MM.1S (cell line): ENCODE results near the gene PALD1.

Experiments used
- DNase-seq: peaks from one replicate; pipeline ENCODE4 v3.0.0-alpha.2; 2015
- H2AFZ ChIP-seq: fragments of 300-600 bp; sonication (generic); 2 replicates; pipeline ENCODE4 v1.6.0; 2016; ENCODE audit warnings: antibody characterized with exemption, low read length
- H3F3A ChIP-seq: fragments of 300-600 bp; sonication (generic); 2 replicates; pipeline ENCODE4 v1.6.1; 2016; ENCODE audit warnings: mild to moderate bottlenecking, antibody characterized with exemption, low read length, moderate library complexity, mixed read lengths; ENCODE audit not compliant: insufficient read depth
- H3K27ac ChIP-seq: fragments of 300-600 bp; sonication (generic); 2 replicates; pipeline ENCODE4 v1.5.1; 2016; ENCODE audit warnings: mild to moderate bottlenecking, low read length
- H3K27me3 ChIP-seq: fragments of 300-600 bp; sonication (generic); replicated peaks from 2 replicates; pipeline ENCODE4 v1.6.0; 2016; ENCODE audit warnings: low read length; ENCODE audit not compliant: insufficient read depth
- H3K36me3 ChIP-seq: fragments of 300-600 bp; sonication (generic); replicated peaks from 2 replicates; pipeline ENCODE4 v1.6.1; 2016; ENCODE audit warnings: mild to moderate bottlenecking, low read length, mixed read lengths; ENCODE audit not compliant: insufficient read depth
- H3K4me1 ChIP-seq: fragments of 300-600 bp; sonication (generic); 2 replicates; pipeline ENCODE4 v1.6.1; 2016; ENCODE audit warnings: low read length, mixed read lengths
- H3K4me2 ChIP-seq: fragments of 300-600 bp; sonication (generic); 2 replicates; pipeline ENCODE4 v1.6.0; 2016; ENCODE audit warnings: low read depth, low read length
- H3K4me3 ChIP-seq: fragments of 300-600 bp; sonication (generic); 2 replicates; pipeline ENCODE4 v1.5.1; 2016; ENCODE audit warnings: low read length, mixed read lengths
- H3K79me2 ChIP-seq: fragments of 300-600 bp; sonication (generic); 2 replicates; pipeline ENCODE4 v1.6.1; 2016; ENCODE audit warnings: mixed run types, low read length, mixed read lengths
- H3K9ac ChIP-seq: fragments of 300-600 bp; sonication (generic); 2 replicates; pipeline ENCODE4 v1.6.1; 2016; ENCODE audit warnings: low read length, mixed read lengths
- H3K9me2 ChIP-seq: fragments of 300-600 bp; sonication (generic); replicated peaks from 2 replicates; pipeline ENCODE4 v1.6.1; 2016; ENCODE audit warnings: mild to moderate bottlenecking, low read length, mixed read lengths; ENCODE audit not compliant: insufficient read depth
- H3K9me3 ChIP-seq: fragments of 300-600 bp; sonication (generic); replicated peaks from 2 replicates; pipeline ENCODE4 v1.6.1; 2016; ENCODE audit warnings: mild to moderate bottlenecking, low read length, mixed read lengths; ENCODE audit not compliant: insufficient read depth
- H4K20me1 ChIP-seq: fragments of 300-600 bp; sonication (generic); 2 replicates; pipeline ENCODE4 v1.6.1; 2016; ENCODE audit warnings: mild to moderate bottlenecking, low read length, moderate library complexity, mixed read lengths; ENCODE audit not compliant: insufficient read depth
- CTCF ChIP-seq: fragments of 300-600 bp; sonication (generic); IDR thresholded peaks from 2 replicates; pipeline ENCODE4 v1.5.1; 2016; ENCODE audit warnings: antibody characterized with exemption, low read length, mixed read lengths
- EZH2 ChIP-seq: fragments of 300-600 bp; sonication (generic); optimal IDR thresholded peaks from 2 replicates; pipeline ENCODE3; 2017; ENCODE audit warnings: low read depth, mild to moderate bottlenecking, antibody characterized with exemption, low read length, mixed read lengths
- EZH2phosphoT487 ChIP-seq: fragments of 300-600 bp; sonication (generic); IDR thresholded peaks from 2 replicates; pipeline ENCODE4 v1.6.1; 2018; ENCODE audit warnings: antibody characterized with exemption, low read length

The PALD1 gene

DNA sequence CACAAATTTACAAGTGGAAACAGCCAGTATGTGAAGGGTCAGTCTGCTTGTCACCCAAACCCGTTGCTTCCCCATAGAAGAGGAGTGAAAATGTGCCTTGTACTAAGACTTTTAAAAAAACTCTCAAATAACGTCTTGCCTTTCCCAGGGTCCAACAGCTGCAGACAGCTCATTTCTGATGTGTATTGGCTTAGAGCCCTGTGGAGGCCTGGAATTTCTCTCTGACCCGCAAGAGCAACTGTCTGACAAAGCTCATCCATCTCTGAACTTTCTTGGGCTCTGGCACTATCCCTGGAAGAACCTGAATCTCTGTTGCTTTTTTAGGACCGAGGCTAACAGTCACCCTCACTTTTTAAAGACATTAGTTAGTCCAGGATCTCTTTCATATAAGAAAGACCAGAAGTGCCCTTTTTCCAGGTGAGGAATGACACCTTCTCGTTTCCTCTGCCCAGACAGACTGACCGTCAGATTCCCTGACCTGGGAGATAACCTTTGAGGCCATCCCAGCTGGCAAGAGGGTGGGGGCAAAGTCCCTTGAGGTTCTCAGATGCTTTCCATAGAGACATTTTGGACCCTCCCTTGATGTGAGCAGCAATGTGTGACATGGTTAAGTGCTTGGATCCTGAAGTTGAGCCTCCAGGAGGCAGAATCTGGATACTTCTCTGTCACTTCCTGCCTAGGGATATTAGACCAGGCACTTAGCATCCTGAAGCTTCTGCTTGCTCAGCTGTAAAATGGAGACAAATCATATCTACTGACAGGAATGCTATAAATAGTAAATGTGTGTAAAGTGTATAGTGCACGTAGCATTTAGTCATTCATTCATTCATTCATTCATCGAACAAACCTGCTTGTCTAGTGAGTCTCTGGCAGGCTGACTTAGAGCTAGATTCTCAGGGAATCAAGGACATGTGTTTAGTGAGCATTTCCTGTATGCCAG lies 32.6 kb upstream of the PALD1 start:
- Histone ChIP-seq H3K27me3 (peaks cover 11% of the 10 kb centered on the region), H3K4me2 (no peak overlapping the region), H3K9ac (no peak overlapping the region), H4K20me1 (no peaks in the 10 kb centered on the region), H2AFZ (no peak overlapping the region), H3K4me3 (no peak overlapping the region), H3K4me1 (no peaks in the 10 kb centered on the region), H3K27ac (no peak overlapping the region), H3F3A (no peaks in the 10 kb centered on the region), H3K36me3 (no peaks in the 10 kb centered on the region), H3K79me2 (no peaks in the 10 kb centered on the region), H3K9me2 (no peaks in the 10 kb centered on the region), H3K9me3 (no peaks in the 10 kb centered on the region)
- no peak for DNase-seq
- TF ChIP-seq EZH2, result no peak
- TF ChIP-seq CTCF, result no peak
- TF ChIP-seq EZH2phosphoT487, result no peak

- H3K4me2 ChIP-seq, result no peak overlapping the region
Measured at GRCh38 chr10:70448236-70448635, 30.3 kb upstream of the PALD1 start.

GRCh38 chr10:70455213-70455630 lies 23.3 kb upstream of the PALD1 start:
- Histone ChIP-seq H3K27me3 (no peaks in the 10 kb centered on the region), H2AFZ (no peak overlapping the region), H3K9ac (no peak overlapping the region), H3K79me2 (no peaks in the 10 kb centered on the region), H3K4me1 (no peaks in the 10 kb centered on the region), H3F3A (no peaks in the 10 kb centered on the region), H3K9me3 (no peaks in the 10 kb centered on the region), H3K36me3 (no peaks in the 10 kb centered on the region), H3K9me2 (no peaks in the 10 kb centered on the region), H4K20me1 (no peaks in the 10 kb centered on the region), H3K27ac (no peak overlapping the region), H3K4me2 (no peak overlapping the region), H3K4me3 (no peak overlapping the region)
- no peak for TF ChIP-seq EZH2
- TF ChIP-seq EZH2phosphoT487, result no peak
- TF ChIP-seq CTCF, result no peak
- no peak for DNase-seq

More at GRCh38 chr10:70448236-70448635, 30.3 kb upstream of the PALD1 start:
- DNase-seq, result no peak
- no peaks in the 10 kb centered on the region for H3K36me3 ChIP-seq
- no peak overlapping the region for H3K27ac ChIP-seq
- no peak overlapping the region for H2AFZ ChIP-seq
- H3K9me3 ChIP-seq, result no peaks in the 10 kb centered on the region
- H3K79me2 ChIP-seq, result no peaks in the 10 kb centered on the region
- H3F3A ChIP-seq, result no peaks in the 10 kb centered on the region
- H3K4me3 ChIP-seq, result no peak overlapping the region
- no peak for TF ChIP-seq EZH2
- no peak for TF ChIP-seq EZH2phosphoT487
- TF ChIP-seq CTCF, result no peak
- no peaks in the 10 kb centered on the region for H3K27me3 ChIP-seq
- no peaks in the 10 kb centered on the region for H3K9me2 ChIP-seq
- H3K9ac ChIP-seq, result no peak overlapping the region
- no peaks in the 10 kb centered on the region for H3K4me1 ChIP-seq
- H4K20me1 ChIP-seq, result no peaks in the 10 kb centered on the region
